HG02973 (cell line): ENCODE results near the gene ZNF775.

ENCODE experiments used
- ATAC-seq: cut with Tn5 transposase; IDR thresholded peaks from one replicate; pipeline ENCODE4 v1.9.1; 2021; ENCODE audit warnings: moderate library complexity; ENCODE audit not compliant: unreplicated experiment

ZNF775 gene

DNA sequence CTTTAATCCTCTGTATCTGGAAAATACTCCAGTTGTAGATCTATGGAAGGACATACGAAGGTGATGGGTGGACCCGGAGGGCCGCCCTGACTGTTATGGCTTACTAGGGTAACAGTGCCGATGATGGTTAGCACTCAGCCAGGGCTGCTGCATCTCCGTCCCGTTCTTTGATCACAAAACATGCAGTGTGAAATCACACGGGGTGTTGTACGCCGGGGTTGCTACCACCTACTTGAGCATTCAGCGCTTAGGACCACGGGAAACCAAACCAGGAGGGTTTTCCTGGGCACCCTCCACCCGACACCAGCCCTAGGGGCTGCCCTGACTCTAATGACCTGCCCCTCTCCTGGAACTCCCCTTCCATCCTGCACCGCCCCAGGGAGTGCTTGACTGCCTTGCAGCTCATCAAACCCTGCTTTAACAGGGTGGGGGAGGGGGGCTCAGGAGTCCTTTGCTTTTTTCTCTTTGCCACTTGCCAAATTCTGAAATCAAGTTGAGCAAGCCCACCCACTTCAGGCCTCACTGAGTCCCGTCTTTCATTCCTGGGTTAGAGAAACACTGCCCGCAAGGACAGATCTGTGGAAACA, 20.4 kb downstream of the ZNF775 start:
- ATAC-seq, result no peak

DNA sequence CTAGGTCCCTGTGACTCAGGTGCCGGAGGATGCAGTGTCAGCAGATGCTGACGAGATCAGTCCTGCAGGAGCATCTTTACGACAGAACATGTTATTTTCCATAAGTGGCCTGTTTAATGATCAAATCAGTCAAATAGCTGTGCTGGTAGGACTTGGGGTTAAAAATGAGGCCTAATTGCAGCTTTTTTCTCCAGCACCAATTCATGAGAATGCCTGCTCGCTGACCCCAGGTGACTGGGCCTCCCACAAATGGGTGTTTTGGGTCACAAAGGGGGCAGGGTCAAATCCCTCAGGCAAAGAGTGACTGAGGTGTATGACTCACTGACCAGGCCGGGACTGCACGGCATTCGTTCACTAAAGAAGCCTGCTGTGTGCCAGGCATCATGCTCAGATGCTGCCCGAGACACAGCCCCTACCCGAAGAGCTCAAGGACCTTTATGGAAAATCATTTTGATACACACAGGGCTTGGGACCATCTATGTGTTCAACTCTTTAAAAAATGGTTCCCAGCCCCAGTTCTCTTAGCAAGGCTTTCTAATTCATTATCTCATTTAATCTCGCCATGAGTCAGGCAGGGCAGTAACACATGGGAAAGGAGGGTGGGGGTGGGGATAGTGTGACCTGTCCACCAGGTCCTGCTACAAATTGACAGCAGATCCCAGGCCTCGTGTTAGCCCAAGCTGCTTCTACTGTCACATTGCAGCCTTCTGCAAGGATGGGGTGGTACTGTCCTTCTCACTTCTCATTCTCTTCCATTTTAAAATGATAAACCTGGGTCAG, 21.1 kb downstream of the ZNF775 start:
- no peak for ATAC-seq

DNA sequence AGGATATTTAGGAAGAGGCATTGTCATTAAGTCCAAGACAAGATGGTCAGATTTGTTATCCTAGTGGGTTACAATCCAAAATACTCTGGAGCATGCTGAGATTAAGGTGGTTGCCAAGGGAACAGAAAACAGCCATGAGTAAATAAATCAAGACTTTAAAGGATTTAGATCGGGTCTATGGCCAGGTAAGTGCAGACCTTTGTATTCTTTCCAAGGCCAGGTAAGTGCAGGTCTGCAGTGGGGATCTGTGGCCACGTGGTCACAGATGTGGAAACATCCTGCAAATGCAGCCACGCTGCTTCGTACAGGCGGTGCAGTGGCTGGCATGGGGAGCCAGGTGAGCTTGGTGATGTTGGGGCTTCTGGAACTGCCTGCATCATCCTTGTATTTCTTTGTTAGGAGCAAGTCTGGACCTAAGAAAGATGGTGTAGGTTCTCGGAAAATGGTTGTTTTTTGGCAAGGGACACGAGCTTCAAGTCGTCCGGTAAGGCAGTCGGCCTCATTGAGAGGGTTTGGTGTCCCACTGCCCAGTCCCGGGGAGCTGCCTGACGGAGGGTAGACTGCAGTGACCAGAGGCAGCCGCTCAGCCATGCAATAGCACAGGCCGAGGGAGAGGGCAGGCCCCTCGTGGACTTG, 21.8 kb downstream of the ZNF775 start:
- ATAC-seq, result no peak

DNA sequence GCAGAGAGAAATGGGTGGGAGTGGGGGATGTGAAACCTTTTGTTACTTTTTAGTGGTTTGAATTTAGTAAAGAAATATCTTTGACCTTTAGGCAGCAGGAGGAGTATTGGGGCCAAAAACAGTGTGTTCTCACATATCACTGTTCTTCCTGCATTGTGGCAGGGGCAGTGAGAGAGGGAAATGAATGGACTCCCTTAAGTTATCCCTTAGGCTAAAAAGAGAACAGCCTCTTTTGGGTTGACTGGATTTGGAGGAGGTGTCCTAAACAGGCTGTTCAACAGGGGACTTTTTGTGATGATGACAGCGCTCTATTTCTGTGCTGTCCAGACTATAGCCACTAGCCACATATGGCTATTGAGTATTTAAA, 22.3 kb downstream of the ZNF775 start:
- ATAC-seq, result no peak

DNA sequence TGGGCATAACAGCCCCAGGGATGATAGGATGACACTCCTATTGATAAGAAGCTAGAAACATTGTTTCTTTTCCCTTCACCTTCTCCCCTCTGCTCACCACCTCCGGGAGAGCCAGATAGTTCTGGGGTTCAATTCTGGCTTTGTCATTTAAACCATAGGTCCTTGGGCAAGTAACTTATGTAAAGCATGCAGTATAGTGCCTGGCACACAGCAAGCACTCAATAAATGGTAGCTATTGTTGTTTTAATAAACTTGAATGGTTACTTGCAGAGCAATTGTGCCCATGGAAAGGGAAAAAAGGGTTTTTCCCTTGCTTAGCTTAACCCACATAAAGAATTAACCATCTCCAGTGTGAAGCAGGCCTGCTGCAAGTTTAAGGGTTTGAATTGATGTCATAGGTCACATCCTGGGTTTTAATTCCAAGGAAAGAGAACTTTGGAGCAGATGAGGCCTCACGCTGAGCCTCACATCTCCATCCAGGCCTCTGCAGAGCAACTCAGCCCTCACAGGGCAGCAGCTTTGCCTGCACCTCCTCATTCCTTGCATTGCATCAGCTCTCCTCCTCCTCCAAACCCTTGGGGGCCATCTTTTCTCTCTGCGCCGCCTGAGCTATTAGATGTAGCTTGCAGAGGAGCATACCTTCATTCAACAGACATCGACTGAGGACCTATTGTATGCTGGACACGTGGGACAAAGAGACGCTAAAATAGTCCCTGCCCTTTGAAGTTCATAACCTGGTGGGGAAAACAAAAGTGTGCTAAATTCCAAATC, 22.9 kb downstream of the ZNF775 start:
- no peak for ATAC-seq

DNA sequence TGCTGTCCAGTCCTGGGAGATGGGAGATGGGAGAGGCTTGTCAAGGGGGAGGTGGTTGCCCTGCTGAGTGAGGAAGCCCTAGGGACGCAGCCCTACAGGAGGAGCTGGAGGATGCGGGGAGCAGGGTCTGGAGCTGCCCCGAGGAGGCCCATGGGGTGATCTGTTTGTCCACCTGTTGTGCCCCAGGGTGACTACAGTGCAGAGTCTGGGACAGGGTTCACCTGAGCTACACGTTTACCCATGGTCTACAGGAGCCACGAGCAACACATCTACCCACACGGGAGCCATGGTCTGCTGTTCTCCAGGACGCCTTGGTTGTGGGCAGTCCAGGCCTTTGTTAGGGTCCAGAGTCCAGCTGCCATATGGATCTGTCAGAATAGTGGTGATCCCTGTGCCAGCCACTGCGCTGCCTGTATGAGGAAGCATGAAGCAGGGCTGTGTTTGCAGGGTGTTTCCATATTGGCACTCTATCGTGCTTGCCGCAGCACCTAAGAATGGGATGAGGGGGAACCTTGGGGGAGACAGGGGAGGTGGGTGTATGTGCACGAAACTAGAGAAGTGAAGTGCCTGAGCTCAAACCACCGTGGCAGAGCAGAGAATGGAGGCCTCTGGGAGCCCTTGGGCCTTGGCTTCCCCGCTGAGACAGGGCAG, 23.7 kb downstream of the ZNF775 start:
- ATAC-seq, result no peak

DNA sequence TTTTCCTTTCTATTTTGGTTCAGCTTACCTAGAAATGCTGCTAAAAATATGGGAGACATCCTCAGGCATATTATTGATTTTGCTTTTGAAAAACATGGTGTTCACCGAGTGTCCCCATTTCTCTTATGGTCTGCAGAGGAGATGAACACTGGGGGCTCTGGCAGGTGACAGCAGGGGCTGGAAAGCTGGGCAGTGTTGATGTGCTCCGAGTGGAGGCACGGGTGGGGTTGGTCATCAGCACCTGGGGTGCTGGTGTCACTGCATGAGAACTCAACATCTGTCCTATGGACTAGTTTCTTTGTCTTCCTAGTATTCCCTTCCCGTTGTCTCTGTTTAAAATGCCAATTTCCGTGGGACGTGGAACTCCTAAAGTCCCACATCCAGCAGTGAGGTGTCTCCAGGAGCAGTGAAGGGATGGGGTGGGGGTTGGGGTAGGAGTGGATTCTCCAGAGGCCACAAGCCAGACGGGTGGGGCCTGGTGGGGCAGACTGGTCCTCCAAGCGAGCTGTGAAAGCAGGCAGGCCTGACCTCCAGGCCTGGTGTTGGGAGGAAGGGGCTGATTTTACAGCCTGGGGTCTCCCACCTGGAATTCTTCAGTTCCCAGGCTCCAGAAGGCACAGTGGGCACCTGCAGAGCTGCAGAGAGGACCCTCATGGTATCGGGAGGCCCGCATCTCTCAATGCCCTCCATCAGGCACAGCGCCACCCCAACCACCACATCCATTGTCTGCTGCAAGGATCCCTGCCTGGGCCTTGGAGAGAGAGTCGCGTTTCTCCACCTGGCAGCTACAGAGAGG, 24.4 kb downstream of the ZNF775 start:
- no peak for ATAC-seq

DNA sequence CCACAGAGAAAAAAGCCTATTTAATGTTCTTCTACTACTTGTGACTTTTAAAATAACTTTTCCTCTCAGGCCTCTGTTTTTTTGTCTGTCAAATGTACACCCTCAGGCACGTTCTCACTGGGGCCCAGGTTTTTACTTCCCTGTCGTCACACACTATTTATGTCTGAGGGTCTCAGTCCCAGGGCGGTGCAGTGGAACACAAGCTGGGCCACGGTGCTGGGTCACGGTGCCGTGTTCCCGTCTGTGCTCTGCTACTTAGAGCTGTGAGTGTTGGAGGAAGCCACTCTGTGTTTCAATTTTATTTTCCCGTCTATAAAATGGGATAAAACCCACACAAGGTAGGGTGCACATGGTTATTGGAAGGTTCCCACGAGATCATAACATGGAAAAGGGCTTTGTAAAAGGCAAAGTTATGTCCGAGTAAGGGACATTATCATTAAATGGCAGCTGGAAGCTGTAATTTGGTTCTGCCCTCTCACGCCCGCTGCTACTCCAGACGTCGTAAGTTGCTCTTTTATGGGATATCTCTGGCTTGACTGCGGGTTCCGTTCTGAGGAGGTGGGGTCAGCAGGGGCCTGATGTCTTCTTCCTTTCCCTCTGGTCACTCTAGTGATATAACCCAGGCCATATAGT, 25.2 kb downstream of the ZNF775 start:
- no peak for ATAC-seq

DNA sequence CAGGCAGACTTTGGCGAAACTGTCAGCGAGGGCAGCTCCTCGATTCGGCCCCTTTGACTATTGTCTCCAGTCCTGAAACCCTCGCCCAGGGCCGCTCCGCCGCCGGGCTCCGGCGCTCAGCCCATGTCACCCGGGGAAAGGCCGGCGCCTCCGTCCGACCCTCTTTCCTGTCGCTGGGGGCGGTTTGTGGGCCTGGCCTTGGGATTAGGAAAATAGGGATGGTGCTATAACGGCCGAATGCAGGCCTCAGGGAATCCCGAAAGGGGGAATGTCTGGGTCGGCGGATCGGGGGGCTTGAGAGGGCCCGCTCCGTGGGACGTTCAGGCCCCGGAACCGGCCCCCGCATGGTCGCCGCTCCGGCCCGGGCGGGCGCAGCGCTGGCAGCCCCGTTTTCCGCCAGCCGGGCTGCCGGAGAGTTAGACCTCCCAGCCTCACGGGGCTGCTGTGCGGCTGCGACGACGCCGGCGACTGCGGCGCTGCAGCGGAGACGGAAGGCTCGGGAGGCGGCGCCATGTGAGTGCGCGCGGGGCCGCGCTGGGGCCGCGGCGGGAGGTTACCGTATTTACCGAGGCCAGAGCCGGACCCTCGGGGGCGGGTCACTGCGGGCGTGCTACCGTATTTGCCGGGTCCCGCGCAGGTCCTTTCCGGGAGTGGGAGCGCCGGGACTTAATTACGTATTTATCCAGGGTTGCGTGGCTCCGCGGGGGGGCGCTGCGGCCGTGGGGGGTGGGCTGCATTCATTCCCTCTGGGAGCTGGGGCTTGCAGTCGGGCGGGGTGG, 25.9 kb downstream of the ZNF775 start:
- peak; percentile 44 for ATAC-seq

DNA sequence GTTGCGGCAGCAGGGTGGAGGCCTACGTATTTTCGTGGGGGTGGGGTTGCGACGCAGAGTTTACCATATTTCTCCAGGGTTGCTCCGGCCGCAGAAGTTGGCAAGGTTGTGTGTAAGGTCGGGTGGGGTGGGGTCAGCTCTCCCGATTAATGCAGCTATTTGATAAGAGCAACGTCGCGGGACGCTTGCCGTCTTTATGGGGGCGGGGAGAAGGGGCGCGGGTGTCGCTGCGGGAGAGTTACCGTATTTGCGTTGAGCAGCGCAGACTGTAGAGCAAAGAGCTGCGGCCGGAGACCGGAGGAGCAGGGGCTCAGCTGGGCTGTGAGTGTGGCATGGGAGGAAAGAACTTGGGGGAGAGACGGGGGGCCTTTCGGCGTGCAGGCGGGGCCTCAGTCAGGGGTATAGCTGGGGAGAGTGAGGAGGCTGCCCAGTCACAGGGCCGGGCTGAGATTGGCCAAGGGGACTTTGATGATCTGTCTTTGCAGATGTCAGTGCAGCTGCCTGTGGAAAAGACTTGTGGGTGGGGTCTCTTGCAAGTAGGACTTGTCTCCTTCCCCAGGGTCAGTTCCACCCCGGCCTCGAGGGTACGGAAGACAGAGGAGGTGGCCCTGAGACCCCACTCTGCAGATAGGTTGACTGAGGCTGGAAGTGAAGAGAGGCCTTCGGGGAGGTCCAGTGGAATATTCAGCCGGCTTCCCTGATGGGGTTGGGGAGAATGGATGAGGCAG, 26.6 kb downstream of the ZNF775 start:
- ATAC-seq, result no peak

DNA sequence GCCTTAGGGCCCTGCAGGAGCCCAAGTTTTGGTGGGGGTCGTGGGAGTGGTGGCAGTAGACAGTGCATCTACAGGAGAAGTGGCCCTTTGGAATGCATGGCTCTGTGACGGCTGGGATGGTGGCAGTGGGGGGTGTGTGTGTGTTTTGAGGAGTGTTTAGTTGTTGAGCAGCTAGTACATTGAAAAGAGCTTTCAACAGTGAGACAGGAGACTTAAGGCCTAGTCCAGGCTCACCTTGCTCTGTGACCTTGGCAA, 27.1 kb downstream of the ZNF775 start:
- no peak for ATAC-seq

DNA sequence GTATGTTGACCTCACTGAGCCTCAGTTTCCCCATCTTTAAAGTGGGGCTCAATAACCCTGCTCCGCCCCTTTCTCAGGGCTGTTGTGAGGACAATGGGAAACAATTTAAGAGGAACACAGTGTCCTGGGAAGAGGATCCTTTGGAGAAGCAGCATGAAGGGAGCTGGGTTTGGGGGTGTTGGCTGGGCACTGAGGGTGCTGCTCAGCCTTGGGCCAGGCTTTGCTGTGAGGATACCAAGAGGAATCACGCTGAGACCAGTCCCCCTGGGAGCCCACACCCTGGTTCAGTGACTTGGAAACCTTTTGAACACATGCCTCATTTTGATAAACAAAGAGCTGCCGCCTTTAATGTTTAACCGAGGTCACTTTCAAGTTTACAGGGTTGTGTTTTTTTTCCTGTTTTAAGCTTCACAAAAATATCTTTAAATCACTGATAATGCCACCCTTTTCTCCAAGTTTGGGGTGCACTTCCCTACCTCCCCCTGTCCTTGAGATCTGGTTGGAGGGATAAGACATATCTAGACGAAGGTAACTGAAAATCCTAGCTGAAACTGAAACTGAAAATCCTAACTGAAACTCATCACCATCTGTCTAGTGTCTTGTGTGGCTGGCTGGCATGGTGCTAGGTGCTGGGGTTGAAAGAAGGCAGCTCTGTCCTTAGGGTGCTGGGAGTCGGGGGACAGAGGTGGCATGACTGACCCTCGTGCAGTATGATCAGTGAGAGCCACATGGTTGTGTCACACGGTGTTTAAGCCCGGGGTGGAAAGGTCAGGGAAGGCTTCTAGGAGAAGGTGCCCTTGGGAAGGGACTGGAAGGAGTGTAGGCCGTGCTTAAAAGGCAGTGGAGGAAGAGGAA, 27.7 kb downstream of the ZNF775 start:
- ATAC-seq, result peak; percentile 54

DNA sequence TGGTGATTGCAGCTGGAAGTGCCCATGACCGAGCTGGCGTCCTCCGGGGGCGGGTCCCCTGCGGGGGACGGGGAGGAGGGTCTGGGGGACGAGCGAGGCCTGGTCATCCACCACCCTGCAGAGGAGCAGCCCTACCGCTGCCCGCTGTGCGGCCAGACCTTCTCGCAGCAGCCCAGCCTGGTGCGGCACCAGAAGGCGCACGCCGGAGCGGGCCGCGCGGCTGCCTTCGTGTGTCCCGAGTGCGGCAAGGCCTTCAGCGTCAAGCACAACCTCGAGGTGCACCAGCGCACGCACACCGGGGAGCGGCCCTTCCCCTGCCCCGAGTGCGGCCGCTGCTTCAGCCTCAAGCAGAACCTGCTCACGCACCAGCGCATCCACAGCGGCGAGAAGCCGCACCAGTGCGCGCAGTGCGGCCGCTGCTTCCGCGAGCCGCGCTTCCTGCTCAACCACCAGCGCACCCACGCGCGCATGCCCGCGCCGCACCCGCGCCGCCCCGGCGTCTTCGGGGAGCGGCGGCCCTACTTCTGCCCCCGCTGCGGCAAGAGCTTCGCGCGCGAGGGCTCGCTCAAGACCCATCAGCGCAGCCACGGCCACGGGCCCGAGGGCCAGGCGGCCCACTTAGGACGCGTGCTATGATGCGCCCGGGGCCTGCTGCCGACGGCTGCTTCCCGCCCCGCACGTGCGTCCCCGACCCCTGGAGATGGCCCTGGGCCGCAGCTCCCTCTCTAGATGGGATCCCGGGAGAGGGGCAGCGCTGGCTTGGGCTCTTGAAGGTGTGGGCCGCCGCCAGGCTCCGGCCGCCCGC, 28.7 kb downstream of the ZNF775 start:
- ATAC-seq, result no peak

DNA sequence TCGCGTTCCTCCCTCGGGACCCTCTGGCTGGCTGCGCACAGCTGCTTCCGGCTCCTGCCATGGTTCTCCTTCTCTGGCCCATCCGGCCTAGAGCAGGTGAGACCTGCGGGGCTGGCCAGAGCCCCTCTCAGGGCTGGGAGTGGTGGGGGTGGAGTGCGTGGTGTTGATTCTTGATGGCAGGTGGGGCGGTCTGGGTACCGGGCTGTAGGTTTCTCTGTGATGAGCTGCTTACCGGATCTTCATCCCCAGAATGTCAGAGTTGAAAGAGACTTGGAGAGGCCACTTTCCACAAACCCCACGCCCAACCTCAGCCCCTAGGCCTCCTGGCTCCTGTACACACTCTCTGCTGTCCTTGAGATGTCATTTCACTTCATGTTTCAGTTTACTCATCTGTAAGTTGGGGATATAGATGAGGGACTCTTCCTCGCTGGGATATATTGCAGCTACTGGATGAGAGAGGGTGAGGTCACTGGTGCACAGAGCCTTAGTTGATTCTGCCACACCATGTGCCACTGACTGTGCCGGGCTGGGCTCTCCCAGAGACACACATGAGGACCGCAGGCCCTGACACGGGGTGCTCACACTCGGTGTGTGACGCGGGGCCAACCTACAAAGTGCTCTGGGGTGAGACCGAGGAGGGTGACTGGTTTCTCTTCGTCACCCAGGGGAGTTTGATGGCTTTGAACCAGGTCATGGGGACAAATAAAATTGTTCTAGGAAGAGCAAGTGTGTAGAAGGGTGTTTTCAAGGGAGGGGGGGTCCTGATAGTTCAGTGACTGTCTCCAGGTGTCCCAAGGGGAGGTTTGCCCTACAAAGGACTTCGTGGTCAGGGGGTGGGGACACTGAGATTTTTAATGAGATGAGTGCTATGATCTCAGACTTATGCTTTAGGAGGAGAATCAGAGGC, 29.5 kb downstream of the ZNF775 start:
- ATAC-seq, result peak; percentile 27

DNA sequence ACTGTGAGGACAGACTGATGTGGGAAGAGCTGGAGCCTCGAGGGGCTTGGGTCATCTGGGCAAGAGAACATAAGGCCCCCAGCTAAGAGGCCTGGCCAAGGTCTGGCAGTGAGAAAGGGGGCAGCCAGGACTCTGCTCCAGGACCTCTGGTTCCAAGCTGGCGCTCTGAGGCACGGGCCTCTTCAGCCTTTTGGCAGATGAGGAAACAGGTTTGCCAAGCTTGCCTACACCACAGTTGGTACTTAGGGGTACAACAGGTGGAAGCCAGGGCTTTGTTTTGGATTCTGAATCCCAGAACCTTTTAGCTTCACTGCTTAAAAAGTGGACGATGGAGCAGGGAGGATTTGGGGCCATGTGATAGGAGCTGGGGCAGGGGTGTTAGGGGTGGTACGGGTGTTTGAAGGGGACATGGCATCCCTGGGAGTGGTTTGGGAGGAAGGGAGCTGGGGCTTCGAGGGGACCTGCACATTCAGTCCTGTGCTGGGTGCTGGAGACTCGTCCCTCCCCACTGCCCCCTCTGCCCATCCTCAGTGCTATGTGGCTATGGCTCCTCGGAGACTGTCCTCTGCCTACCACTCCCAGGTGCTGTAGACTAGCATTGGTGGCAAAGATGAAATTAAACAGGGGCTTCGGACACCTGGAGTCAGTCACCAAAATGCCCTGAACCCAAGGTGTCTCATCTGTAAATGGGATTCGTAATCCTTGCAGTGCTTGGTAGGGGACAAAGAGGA, 30.3 kb downstream of the ZNF775 start:
- ATAC-seq, result no peak
